GM21381 (cell line): Measurements from ENCODE around the gene EFCAB9.

Source experiments
- ATAC-seq: cut with Tn5 transposase; IDR thresholded peaks from one replicate; pipeline ENCODE4 v1.9.1; 2021; ENCODE audit warnings: mild to moderate bottlenecking, moderate library complexity; ENCODE audit not compliant: unreplicated experiment

The EFCAB9 gene

GRCh38 chr5:172235827-172236736 is 42.1 kb downstream of the EFCAB9 start:
- no peak for ATAC-seq

- ATAC-seq: no peak
These were observed 44.4 kb downstream of the EFCAB9 start for GRCh38 chr5:172238334-172238733.

GRCh38 chr5:172243302-172243701 is 49.3 kb downstream of the EFCAB9 start:
- no peak for ATAC-seq

DNA sequence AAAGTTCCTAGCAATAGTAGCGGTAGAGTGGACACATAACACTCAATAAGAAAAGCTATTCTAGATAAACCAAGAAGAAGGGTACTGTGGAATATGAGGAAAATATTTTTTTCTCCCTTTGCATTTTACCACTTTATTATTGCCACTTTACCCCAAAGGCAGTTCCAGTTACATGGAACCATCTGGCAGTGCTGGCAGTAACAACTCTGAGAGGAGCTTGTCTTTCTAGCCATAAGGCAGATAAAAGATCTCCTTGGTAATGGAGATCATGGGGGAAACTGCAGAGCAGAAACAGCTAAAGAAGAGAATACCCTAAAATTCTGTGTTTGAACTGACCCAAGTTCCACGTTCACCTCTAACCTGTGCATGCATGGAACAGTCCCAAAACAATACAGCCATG is 51.1 kb downstream of the EFCAB9 start:
- ATAC-seq: no peak

DNA sequence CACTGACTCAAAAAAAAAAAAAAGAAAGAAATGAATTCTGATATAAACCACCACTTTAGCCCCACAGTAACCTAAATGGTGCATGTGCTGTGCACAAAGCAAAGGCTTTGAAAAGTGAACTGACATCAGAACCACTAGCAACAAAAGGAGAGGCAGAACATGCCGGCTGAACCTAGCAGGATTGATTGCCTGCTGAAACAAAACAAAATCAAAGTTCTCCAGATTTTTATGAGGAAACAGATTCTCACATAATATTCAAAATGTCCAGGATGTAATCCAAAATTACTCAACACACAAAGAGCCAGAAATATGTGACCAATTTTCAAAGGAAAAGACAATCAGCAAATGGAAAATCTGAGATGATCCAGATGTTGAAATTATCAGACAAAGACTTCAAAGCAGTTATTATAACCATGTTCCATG is 51.7 kb downstream of the EFCAB9 start:
- ATAC-seq: no peak

DNA sequence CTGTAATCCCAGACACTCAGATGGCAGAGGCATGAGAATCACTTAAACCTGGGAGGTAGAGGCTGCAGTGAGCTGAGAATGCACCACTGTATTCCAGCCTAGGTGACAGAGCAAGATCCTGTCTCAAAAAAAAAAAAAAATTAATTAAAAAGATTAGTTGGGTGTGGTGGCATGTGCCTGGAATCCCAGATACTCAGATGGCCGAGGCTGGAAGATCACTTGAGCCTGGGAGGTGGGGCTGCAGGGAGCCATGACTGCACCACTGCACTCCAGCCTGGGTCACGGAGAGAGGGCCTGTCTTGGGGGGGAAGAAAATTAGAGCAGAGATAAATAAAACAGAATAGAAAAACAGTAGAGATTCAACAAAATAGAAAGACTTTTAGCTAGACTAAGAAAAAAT is 54.7 kb downstream of the EFCAB9 start:
- ATAC-seq: no peak

DNA sequence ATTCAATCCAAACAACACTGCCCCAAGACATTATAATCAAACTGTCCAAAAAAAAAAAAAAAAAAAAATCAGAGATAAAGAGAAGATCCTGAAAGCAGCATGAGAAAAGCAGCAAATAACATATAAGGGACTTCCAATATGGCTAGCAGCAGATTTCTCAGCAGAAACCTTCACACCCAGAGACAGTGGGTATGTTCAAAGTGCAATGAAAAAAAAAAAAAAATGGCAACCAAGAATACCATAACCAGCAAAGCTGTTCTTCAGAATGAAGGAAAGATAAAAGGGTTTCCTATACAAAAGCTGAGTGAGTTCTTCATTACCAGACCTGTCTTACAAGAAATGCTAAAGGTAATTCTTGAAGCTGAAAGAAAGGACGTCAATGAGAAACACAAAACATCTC is 57.4 kb downstream of the EFCAB9 start:
- no peak for ATAC-seq

GRCh38 chr5:172252501-172252900 is 58.5 kb downstream of the EFCAB9 start:
- ATAC-seq: no peak
